HL-60 (cell line): ENCODE measurements around the gene TNFRSF17.
"Not testable (repeated sequence)": the region's sequence is repeated elsewhere in the genome, so short reads cannot be mapped to it uniquely, and the experiment has no call there.

ENCODE experiments used
- CTCF ChIP-seq: IDR thresholded peaks from one replicate; pipeline ENCODE4 v1.5.1; 2011; ENCODE audit warnings: low read length, control low read depth, inconsistent platforms; ENCODE audit not compliant: insufficient read depth
- GABPA ChIP-seq: IDR thresholded peaks from 2 replicates; pipeline ENCODE4 v1.6.1; 2012; ENCODE audit warnings: low read depth
- POLR2AphosphoS5 ChIP-seq: IDR thresholded peaks from 2 replicates; pipeline ENCODE4 v1.6.1; 2012; ENCODE audit warnings: low read depth
- REST ChIP-seq: IDR thresholded peaks from 2 replicates; pipeline ENCODE4 v1.6.1; 2012; ENCODE audit warnings: low read depth; ENCODE audit not compliant: insufficient replicate concordance
- SPI1 ChIP-seq: IDR thresholded peaks from 2 replicates; pipeline ENCODE4 v1.6.1; 2012; ENCODE audit warnings: low read depth, mild to moderate bottlenecking, borderline replicate concordance

GRCh38 chr16:11953576-11953975 is 11.4 kb upstream of the TNFRSF17 start:
- not testable (repeated sequence) for TF ChIP-seq POLR2AphosphoS5, GABPA, CTCF, REST, SPI1
